ENCODE data around the gene RIPOR3.
"Not testable (repeated sequence)": the region's sequence is repeated elsewhere in the genome, so short reads cannot be mapped to it uniquely, and the experiment has no call there.

Gene RIPOR3

GRCh38 chr20:50545126-50545525 is 146.2 kb downstream of the RIPOR3 start:
- Mint-ChIP-seq H3K36me3 (peaks cover 4% of the 10 kb centered on the region), H3K9me3 (ENCODE audit: low read depth) (no peaks in the 10 kb centered on the region), H3K27me3 (no peaks in the 10 kb centered on the region), H3K4me3 (no peak overlapping the region), H3K27ac (peak overlapping the region; percentile 87), H3K4me1 (ENCODE audit: low read depth) (peaks cover 71% of the 10 kb centered on the region)

- peaks cover 6% of the 10 kb centered on the region for H3K36me3 Mint-ChIP-seq
- H3K27ac Mint-ChIP-seq, result peak overlapping the region; percentile 86
- no peaks in the 10 kb centered on the region for H3K9me3 Mint-ChIP-seq (ENCODE audit: low read depth)
- H3K27me3 Mint-ChIP-seq, result no peaks in the 10 kb centered on the region
- no peak overlapping the region for H3K4me3 Mint-ChIP-seq
- peaks cover 73% of the 10 kb centered on the region for H3K4me1 Mint-ChIP-seq (ENCODE audit: low read depth)
These were observed 148.0 kb downstream of the RIPOR3 start for GRCh38 chr20:50543326-50543725.

GRCh38 chr20:50541606-50542041 is 149.7 kb downstream of the RIPOR3 start:
- H3K4me1 Mint-ChIP-seq (ENCODE audit: low read depth), result peaks cover 78% of the 10 kb centered on the region
- H3K27me3 Mint-ChIP-seq, result no peaks in the 10 kb centered on the region
- no peak overlapping the region for H3K4me3 Mint-ChIP-seq
- peaks cover 11% of the 10 kb centered on the region for H3K36me3 Mint-ChIP-seq
- H3K27ac Mint-ChIP-seq, result peak overlapping the region; percentile 5
- H3K9me3 Mint-ChIP-seq (ENCODE audit: low read depth), result no peaks in the 10 kb centered on the region

DNA sequence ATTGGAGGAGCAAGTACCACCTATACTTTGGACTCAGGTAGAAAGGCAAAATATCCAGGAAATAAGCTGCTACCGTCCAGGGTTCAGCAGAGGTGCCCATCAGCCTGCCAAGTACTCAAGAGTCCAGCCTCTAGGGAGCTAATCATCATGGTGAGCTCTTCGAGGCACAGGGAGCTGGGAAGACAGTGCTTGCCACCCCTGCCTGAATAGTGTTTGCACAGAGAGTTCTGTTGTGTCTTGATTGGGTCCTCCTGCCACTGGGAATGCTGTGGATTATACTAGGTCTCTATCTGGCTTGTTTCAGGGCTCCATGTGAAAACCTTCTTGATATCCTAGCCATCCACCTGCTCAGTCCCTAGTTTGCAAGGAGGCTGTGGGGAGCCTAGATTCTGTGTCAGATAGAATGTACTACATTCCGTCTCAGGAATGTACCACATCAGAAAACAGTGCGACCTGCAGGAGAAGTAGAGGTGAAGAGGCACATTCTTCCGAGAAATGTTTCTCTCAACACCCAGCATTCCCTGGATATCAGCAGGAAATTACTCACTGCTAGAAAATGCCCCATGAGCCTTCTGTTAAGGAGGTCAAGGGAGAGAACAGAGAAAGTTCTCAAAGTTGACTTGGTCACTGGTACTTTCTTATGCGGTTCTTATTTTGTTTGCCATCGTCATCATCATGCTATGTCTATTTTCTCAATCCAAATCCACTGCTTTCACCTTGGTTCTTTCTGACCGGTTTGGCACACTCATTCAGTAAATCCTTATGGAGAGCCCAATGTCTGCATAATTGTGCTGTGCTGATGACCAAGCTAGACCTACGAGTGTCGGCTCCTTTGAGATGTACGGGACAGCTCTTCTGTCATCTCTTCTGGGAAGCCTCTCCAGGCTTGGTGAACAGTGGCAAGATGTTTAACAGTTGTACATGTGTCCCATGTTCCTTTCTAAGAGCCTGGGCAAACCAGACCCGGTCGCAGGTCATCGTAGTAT is 150.4 kb downstream of the RIPOR3 start:
- Mint-ChIP-seq H3K9me3 (ENCODE audit: low read depth) (no peaks in the 10 kb centered on the region), H3K27ac (peak overlapping the region; percentile 5), H3K36me3 (peaks cover 10% of the 10 kb centered on the region), H3K27me3 (no peaks in the 10 kb centered on the region), H3K4me3 (no peak overlapping the region), H3K4me1 (ENCODE audit: low read depth) (peaks cover 76% of the 10 kb centered on the region)

- H3K27me3 Mint-ChIP-seq; H3K4me3 Mint-ChIP-seq; H3K27ac Mint-ChIP-seq; H3K9me3 Mint-ChIP-seq (ENCODE audit: low read depth): not testable (repeated sequence)
- Mint-ChIP-seq H3K36me3 (peaks cover 12% of the 10 kb centered on the region), H3K4me1 (ENCODE audit: low read depth) (peaks cover 77% of the 10 kb centered on the region)
These were observed 151.5 kb downstream of the RIPOR3 start for GRCh38 chr20:50539798-50540197.

GRCh38 chr20:50538276-50538675 is 153.1 kb downstream of the RIPOR3 start:
- H3K9me3 Mint-ChIP-seq (ENCODE audit: low read depth), result no peaks in the 10 kb centered on the region
- no peak overlapping the region for H3K4me3 Mint-ChIP-seq
- peak overlapping the region; percentile 28 for H3K27ac Mint-ChIP-seq
- H3K36me3 Mint-ChIP-seq, result peaks cover 9% of the 10 kb centered on the region
- H3K4me1 Mint-ChIP-seq (ENCODE audit: low read depth), result peaks cover 84% of the 10 kb centered on the region
- no peaks in the 10 kb centered on the region for H3K27me3 Mint-ChIP-seq

- no peaks in the 10 kb centered on the region for H3K9me3 Mint-ChIP-seq (ENCODE audit: low read depth)
- no peaks in the 10 kb centered on the region for H3K27me3 Mint-ChIP-seq
- H3K36me3 Mint-ChIP-seq, result peaks cover 9% of the 10 kb centered on the region
- peak overlapping the region; percentile 22 for H3K27ac Mint-ChIP-seq
- peaks cover 84% of the 10 kb centered on the region for H3K4me1 Mint-ChIP-seq (ENCODE audit: low read depth)
- peak overlapping the region; percentile 25 for H3K4me3 Mint-ChIP-seq
These were observed 153.7 kb downstream of the RIPOR3 start for GRCh38 chr20:50537546-50538201.

GRCh38 chr20:50536333-50536732 is 155.0 kb downstream of the RIPOR3 start:
- H3K36me3 Mint-ChIP-seq, result peaks cover 9% of the 10 kb centered on the region

More at GRCh38 chr20:50536333-50536732, 155.0 kb downstream of the RIPOR3 start:
- H3K27ac Mint-ChIP-seq, result no peak overlapping the region
- no peak overlapping the region for H3K4me3 Mint-ChIP-seq
- H3K9me3 Mint-ChIP-seq (ENCODE audit: low read depth), result no peaks in the 10 kb centered on the region
- peaks cover 83% of the 10 kb centered on the region for H3K4me1 Mint-ChIP-seq (ENCODE audit: low read depth)
- H3K27me3 Mint-ChIP-seq, result no peaks in the 10 kb centered on the region
